Measurements from ENCODE around the gene ATL3.
"Not testable (repeated sequence)": the region's sequence is repeated elsewhere in the genome, so short reads cannot be mapped to it uniquely, and the experiment has no call there.

Gene ATL3

DNA sequence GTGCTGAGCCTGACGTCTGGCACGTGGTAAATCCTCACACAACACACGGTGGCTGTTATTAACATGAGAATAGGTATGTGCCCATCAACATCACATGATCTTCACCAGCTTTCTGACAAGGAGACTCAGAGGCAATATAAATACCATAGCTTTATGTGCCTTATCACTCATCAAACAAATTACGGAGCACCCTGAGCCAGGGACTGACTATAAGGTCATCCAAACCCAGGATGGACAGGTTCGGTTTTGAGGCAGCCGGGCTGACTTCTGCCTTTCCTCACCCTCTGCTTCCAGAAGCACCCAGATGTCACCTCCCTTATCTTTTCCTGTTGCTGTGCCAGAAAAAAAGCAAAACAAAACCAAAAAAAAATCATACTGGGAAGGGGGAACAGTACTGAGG lies 51.2 kb downstream of the ATL3 start:
- no peak for DNase-seq

DNA sequence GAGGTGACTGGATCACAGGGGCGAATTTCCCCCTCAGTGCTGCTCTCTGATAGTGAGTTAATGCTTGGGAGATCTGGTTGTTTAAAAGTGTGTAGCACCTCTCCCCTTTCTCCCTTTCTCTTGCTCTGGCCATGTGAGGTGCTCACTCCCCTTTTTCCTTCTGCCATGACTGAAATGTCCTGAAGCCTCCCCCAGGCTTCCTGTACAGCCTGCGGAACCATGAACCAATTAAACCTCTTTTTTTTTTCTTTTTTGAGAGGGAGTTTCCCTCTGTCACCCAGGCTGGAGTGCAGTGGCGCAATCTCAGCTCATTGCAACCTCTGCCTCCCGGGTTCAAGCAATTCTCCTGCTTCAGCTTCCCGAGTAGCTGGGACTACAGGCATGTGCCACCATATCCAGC lies 53.5 kb downstream of the ATL3 start:
- DNase-seq = not testable (repeated sequence)

GRCh38 chr11:63616953-63617352 lies 54.2 kb downstream of the ATL3 start:
- DNase-seq = no peak

DNA sequence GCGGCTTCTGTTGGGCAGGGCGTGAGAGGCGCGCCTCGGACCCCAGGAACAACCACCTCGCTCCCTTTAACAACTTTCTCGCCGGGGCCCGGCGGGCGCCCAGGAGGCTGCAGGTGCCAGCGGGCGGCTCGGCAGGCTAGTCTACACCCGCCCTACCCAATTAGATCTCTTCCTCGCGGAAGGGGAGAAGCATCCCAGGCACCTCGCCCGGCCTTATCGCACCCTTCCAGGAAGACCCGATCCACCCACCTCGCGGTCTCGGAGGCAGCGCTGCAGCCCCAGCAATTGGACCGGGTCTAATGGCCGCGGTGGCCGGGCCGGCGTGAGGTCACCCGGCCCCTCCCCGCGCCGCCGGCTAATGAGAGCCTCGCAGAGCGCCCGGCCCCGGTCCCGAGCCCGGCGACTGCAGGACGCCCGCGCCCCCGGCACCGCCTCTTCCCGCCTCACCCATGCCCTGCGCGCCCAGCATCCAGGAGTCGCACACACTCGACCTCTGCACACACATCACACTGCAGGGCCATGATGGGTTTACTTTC lies 57.0 kb downstream of the ATL3 start, which contains the start of gene PLAAT3:
TSS of gene PLAAT3 (minus strand) at position 298 of the 536 bp plus-strand sequence. CDS start 419 bp downstream, outside the sequence.
- DNase-seq = no peak

GRCh38 chr11:63613517-63614135 lies 57.5 kb downstream of the ATL3 start:
- no peak for DNase-seq

DNA sequence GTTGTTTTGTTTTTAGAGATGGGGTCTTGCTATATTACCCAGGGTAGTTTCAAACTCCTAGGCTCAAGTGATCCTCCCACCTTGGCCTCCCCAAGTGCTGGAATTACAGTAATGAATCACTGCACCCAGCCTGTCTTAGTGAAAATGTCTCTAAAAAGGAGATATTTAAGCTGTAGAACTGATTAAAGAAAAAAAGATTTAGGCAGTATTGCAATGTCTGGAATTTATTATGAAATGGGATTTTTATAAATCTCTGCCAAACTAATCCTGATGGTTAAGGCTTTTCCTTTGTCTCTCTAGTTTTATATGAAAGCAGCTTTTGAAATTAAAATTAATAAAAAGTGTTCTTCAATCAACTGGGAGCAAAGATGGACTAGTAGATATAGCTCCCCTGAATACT lies 59.0 kb downstream of the ATL3 start:
- no peak for DNase-seq

DNA sequence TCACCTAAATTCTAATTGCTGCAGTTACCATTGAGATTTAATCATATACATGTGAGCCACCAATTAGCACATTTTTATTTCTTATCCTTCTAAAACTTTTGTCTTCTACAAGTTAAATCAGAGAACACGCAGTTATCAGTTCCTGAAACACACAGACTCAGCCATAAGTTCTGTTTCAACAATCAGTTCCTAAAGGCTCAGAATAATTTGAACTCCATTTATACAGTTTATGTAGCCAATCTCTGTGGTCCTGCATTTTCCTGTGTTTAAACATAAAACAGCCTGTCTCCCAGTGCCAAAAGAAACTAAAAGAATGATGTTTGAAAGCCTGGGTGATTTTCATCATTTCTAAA lies 59.8 kb downstream of the ATL3 start:
- DNase-seq = no peak

GRCh38 chr11:63610604-63611394 lies 60.4 kb downstream of the ATL3 start:
- no peak for DNase-seq

- DNase-seq = no peak
These were observed 61.1 kb downstream of the ATL3 start for GRCh38 chr11:63609971-63610580.

GRCh38 chr11:63609536-63609935 lies 61.6 kb downstream of the ATL3 start:
- DNase-seq = no peak

- DNase-seq = no peak
These were observed 62.5 kb downstream of the ATL3 start for GRCh38 chr11:63608353-63609345.

GRCh38 chr11:63603180-63603518 lies 68.0 kb downstream of the ATL3 start:
- DNase-seq = no peak

DNA sequence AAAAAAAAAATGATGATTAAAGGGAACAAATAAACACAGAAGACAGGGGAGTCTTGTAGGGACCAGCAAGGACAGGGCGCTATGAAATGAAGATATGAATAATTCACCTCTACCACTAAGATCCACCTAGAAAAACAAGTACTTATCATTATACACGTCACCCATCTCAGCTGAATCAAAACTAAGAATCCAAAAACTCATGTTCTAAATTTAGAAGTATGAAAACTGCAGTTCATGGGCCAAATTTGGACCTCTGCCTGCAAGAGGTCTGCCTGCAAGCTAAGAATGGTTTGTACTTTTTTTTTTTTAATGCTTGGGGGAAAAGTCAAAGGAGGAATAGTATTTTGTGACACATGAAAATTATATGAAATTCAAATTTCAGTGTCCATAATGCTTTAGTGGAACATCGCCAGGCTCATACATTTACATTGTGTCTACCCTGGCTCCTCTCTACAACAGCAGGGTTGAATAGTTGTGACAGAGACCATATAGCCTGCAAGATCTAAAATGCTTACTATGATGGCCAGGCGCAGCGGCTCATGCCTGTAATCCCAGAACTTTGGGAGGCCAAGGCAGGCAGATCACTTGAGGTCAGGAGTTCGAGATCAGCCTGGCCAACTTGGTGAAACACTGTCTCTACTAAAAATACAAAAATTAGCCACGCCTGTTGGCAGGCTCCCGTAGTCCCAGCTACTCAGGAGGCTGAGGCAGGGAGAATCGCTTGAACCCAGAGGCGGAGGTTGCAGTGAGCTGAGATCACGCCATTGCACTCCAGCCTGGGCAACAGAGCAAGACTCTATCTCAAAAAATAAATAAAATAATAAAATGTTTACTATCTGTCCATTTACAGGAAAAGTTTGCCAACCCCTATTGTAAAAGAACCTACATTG lies 68.6 kb downstream of the ATL3 start:
- DNase-seq = not testable (repeated sequence)

DNA sequence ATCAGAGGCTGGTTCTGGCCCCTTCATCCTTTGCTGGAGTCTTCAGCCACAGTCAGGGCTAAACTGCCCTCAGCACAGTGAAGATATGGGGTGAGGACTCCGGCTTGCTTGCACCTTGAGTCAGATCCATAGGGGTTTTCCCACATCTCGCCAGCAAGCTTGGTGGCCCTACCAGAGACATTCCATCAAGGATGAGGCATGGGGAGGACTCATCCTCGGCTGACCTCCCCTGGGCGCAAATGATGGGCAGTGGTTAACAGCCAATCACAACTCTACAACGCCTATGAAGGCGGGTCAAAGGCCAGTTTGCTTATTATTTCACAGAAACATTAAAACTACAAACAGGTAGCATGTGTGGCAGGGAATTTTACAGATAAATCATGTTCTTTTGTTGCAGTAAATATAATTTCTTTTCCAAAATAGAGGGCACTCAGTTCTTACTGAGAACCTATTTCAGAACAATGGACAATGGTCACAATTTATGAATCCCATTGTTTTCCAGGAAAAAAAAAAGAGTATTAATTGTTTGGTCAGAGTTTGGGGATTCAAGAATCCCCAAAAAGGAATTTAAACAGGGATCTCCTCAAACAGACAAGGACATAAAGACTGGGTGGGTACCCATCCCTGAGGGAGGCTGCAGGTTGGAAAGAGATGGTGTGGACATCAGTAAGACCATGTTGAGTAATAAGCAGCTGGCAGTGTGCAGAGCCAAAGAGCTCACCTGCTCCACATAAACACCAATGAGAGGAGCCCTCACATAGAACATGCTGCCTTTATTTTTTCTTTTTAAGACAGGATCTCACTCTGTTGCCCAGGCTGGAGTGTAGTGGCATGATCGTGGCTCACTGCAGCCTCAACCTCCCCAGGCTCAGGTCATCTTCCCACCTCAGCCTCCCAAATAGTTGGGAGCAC lies 71.7 kb downstream of the ATL3 start:
- no peak for DNase-seq

GRCh38 chr11:63598556-63598955 lies 72.6 kb downstream of the ATL3 start:
- no peak for DNase-seq

DNA sequence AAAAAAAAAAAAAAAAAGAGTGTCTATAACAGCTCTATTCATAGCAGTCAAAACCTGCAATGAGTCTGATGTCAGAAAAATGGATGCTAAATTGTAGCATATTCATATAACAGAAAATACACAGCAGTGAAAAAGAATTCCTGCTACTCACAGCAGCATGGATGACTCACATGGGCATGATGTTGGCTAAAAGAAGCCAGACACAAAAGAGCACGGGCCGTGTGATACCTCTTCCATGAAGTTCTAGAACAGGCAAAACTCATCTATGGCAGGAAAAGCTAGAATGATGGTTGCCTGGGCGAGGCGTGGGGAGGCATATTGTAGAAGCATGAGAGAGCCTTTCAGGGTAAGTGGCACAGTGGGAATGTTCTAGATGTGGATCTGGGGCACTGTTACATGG lies 75.9 kb downstream of the ATL3 start:
- DNase-seq = no peak

GRCh38 chr11:63592975-63593395 lies 78.2 kb downstream of the ATL3 start:
- no peak for DNase-seq

- no peak for DNase-seq
These were observed 81.0 kb downstream of the ATL3 start for GRCh38 chr11:63590024-63590788.

- no peak for DNase-seq
These were observed 82.2 kb downstream of the ATL3 start for GRCh38 chr11:63589000-63589399.
